ENCODE data around the gene LUC7L2.

LUC7L2 gene

GRCh38 chr7:139367438-139368155 lies 7.9 kb downstream of the LUC7L2 start:
- TF ChIP-seq FOXP2 (optimal IDR thresholded peaks at IDR 0.05; ENCODE audit: borderline replicate concordance, extremely low read depth, extremely low read length, insufficient read depth) = no peak
- TF ChIP-seq REST (IDR thresholded peaks at IDR 0.05; ENCODE audit: insufficient read depth in 1 of 2, low read depth in 2 of 2, low read length in 2 of 2) = no peak
- TF ChIP-seq SIN3A (IDR thresholded peaks at IDR 0.05; ENCODE audit: borderline replicate concordance, insufficient read depth, low read length) = no peak
- no peak for TF ChIP-seq TAF1 (IDR thresholded peaks at IDR 0.05; ENCODE audit: borderline replicate concordance, insufficient read depth, low read length)
- TF ChIP-seq POLR2AphosphoS5 (IDR thresholded peaks at IDR 0.05; ENCODE audit: low read depth, low read length) = no peak

GRCh38 chr7:139370301-139370942 lies 10.7 kb downstream of the LUC7L2 start:
- no peak for TF ChIP-seq REST (IDR thresholded peaks at IDR 0.05; ENCODE audit: insufficient read depth in 1 of 2, low read depth in 2 of 2, low read length in 2 of 2)
- TF ChIP-seq TAF1 (IDR thresholded peaks at IDR 0.05; ENCODE audit: borderline replicate concordance, insufficient read depth, low read length) = no peak
- TF ChIP-seq POLR2AphosphoS5 (IDR thresholded peaks at IDR 0.05; ENCODE audit: low read depth, low read length) = no peak
- TF ChIP-seq SIN3A (IDR thresholded peaks at IDR 0.05; ENCODE audit: borderline replicate concordance, insufficient read depth, low read length) = no peak
- no peak for TF ChIP-seq FOXP2 (optimal IDR thresholded peaks at IDR 0.05; ENCODE audit: borderline replicate concordance, extremely low read depth, extremely low read length, insufficient read depth)

GRCh38 chr7:139370943-139371313 lies 11.2 kb downstream of the LUC7L2 start:
- TF ChIP-seq TAF1 (IDR thresholded peaks at IDR 0.05; ENCODE audit: borderline replicate concordance, insufficient read depth, low read length) (no peak), FOXP2 (optimal IDR thresholded peaks at IDR 0.05; ENCODE audit: borderline replicate concordance, extremely low read depth, extremely low read length, insufficient read depth) (no peak), REST (IDR thresholded peaks at IDR 0.05; ENCODE audit: insufficient read depth in 1 of 2, low read depth in 2 of 2, low read length in 2 of 2) (no peak), SIN3A (IDR thresholded peaks at IDR 0.05; ENCODE audit: borderline replicate concordance, insufficient read depth, low read length) (no peak), POLR2AphosphoS5 (IDR thresholded peaks at IDR 0.05; ENCODE audit: low read depth, low read length) (no peak)

GRCh38 chr7:139374246-139374645 lies 14.6 kb downstream of the LUC7L2 start:
- TF ChIP-seq FOXP2 (optimal IDR thresholded peaks at IDR 0.05; ENCODE audit: borderline replicate concordance, extremely low read depth, extremely low read length, insufficient read depth) = no peak
- TF ChIP-seq REST (IDR thresholded peaks at IDR 0.05; ENCODE audit: insufficient read depth in 1 of 2, low read depth in 2 of 2, low read length in 2 of 2) = no peak
- no peak for TF ChIP-seq POLR2AphosphoS5 (IDR thresholded peaks at IDR 0.05; ENCODE audit: low read depth, low read length)
- TF ChIP-seq SIN3A (IDR thresholded peaks at IDR 0.05; ENCODE audit: borderline replicate concordance, insufficient read depth, low read length) = no peak
- TF ChIP-seq TAF1 (IDR thresholded peaks at IDR 0.05; ENCODE audit: borderline replicate concordance, insufficient read depth, low read length) = no peak
